Adrenal gland (tissue), 12 donors: ENCODE results near the gene ATG16L1. TPM values are rescaled to one million over a fixed set of nuclear protein-coding genes. Genes with fewer than 3 reads are reported as not detected.
A peak's percentile ranks its signal among the peaks of the same experiment; 100 is the strongest.

Source experiments
- DNase-seq, 7 donors: peaks; one replicate each; pipeline ENCODE4 v3.0.0-alpha.2; 2019 to 2020
- H3K27ac ChIP-seq, 5 donors: fragments of 200-600 bp; sonication (generic) in 4 of 5; 1 replicate in 3 of 5; 2 replicates in 2 of 5; pipeline versions ENCODE4 v1.5.1 to v1.8.0; 2016 to 2020; ENCODE audit warnings: mild to moderate bottlenecking in 1 of 5
- H3K27me3 ChIP-seq: fragments of 200-600 bp; 2 replicates; pipeline ENCODE4 v1.8.0; 2021
- H3K36me3 ChIP-seq, 2 donors: fragments of 200-600 bp; replicated peaks in 1 of 2; 1 replicate in 1 of 2; 2 replicates in 1 of 2; pipeline versions ENCODE4 v1.5.1 to v1.8.0; 2018 to 2022
- H3K4me1 ChIP-seq, 2 donors: fragments of 200-600 bp; replicated peaks in 1 of 2; 1 replicate in 1 of 2; 2 replicates in 1 of 2; pipeline versions ENCODE4 v1.5.1 to v1.8.0; 2018 to 2021
- H3K4me3 ChIP-seq, 4 donors: fragments of 200-600 bp; sonication (generic) in 3 of 4; one replicate each; pipeline ENCODE4 v1.5.1; 2016 to 2018
- H3K9me3 ChIP-seq, 3 donors: fragments of 200-600 bp; sonication (generic) in 1 of 3; replicated peaks in 1 of 3; 1 replicate in 2 of 3; 2 replicates in 1 of 3; pipeline versions ENCODE4 v1.5.1 to v1.8.0; 2016 to 2021
- CTCF ChIP-seq, 6 experiments: fragments of 450-650 bp in 4 of 6; fragments of 200-600 bp in 2 of 6; sonication (generic) in 1 of 6; IDR thresholded peaks; 1 replicate in 5 of 6; 2 replicates in 1 of 6; pipeline versions ENCODE4 v1.5.1 to v1.8.0; 2016 to 2021; ENCODE audit warnings: antibody characterized with exemption in 6 of 6, mild to moderate bottlenecking in 2 of 6, moderate library complexity in 1 of 6
- POLR2A ChIP-seq, 2 donors: fragments of 450-650 bp; IDR thresholded peaks; one replicate each; pipeline ENCODE4 v1.6.1; 2017; ENCODE audit warnings: antibody characterized with exemption in 2 of 2, mild to moderate bottlenecking in 2 of 2, moderate library complexity in 1 of 2
- WGBS, 4 donors: extraction: QIAGEN DNeasy Blood & Tissue Kit in 2 of 4; methylation state at CpG; one replicate each; pipeline versions ENCODE4 v1.1.5 to v1.1.7; 2013 to 2017; 5-methylcytosine and 5-hydroxymethylcytosine counted together
- intact Hi-C, 2 donors: fragments of 100-400 bp; cut with DNase I; formaldehyde crosslinking; loops; one replicate each; pipeline versions ENCODE4 v1.14.1 to v1.15.0; 2022 to 2023
- polyA plus RNA-seq, 3 donors: library from polyadenylated mRNA; stranded (reverse); fragments of 200-250 nt in 2 of 3; fragments of 350-450 nt in 1 of 3; fragmentation: Illumina TruSeq in 1 of 3; extraction: RNeasy Lipid Tissue Mini Kit (QIAGEN cat#74804) in 1 of 3; gene quantifications; one replicate each; pipeline ENCODE4 v1.2.3, GENCODE V29; 2013 to 2014
- total RNA-seq, 9 donors: library from RNA; depleted of rRNA in 4 of 9; stranded (reverse); fragments of >200 nt in 4 of 9; fragments of 120-200 nt in 1 of 9; fragmentation: NEBNext Ultra II Directional in 1 of 9; extraction: Animal tissue kit (Norgen Biotek cat#: 25700) in 1 of 9; gene quantifications; one replicate each; pipeline versions ENCODE4 v1.1.0 to v1.2.4, GENCODE V29; 2013 to 2023
- donor health status: healthy with polysubstance abuse.
- donor health status: Bipolar disorder and iron deficiency.
- donor health status: DM: yes; HTN: yes; CAD: no.
- donor health status: DM: no; HTN: no; CAD: no.
- donor health status: DM: no; HTN: no; CAD: no.
- donor health status: DM: yes; HTN: yes; CAD: no.

ATG16L1 gene
- total and polyA plus RNA-seq, 12 donors: 10.0 to 37.7 (median 22.1) TPM

- H3K27me3 ChIP-seq: no peaks in the 10 kb centered on the region
- TF ChIP-seq CTCF (IDR thresholded peaks at IDR 0.05) (no peak), POLR2A (IDR thresholded peaks at IDR 0.05) (no peak)
- no peak overlapping the region for H3K4me3 ChIP-seq
- WGBS, 4 donors: 85 to 92% (median 90%) methylated on average over 5 of the region's 5 CpGs
- intact Hi-C loops: no loop called here
- H3K4me1 ChIP-seq: no peaks in the 10 kb centered on the region
- no peak for DNase-seq
- H3K9me3 ChIP-seq: no peaks in the 10 kb centered on the region
- H3K36me3 ChIP-seq: peaks cover 0 to 66% of the 10 kb centered on the region in 2 donors
- no peak overlapping the region for H3K27ac ChIP-seq
These were observed 34.4 kb downstream of the ATG16L1 start for GRCh38 chr2:233285921-233286320.

GRCh38 chr2:233287871-233288270, 36.4 kb downstream of the ATG16L1 start:
- TF ChIP-seq CTCF (IDR thresholded peaks at IDR 0.05) (no peak), POLR2A (IDR thresholded peaks at IDR 0.05) (no peak)
- WGBS, 4 donors: 95 to 98% (median 97%) methylated on average over 6 of the region's 6 CpGs
- Histone ChIP-seq H3K9me3 (no peaks in the 10 kb centered on the region), H3K4me3 (no peak overlapping the region), H3K36me3 (peaks cover 0 to 71% of the 10 kb centered on the region in 2 donors), H3K27me3 (no peaks in the 10 kb centered on the region), H3K27ac (no peak overlapping the region), H3K4me1 (no peaks in the 10 kb centered on the region)
- no peak for DNase-seq
- intact Hi-C loops: no loop called here

GRCh38 chr2:233288663-233289062, 37.2 kb downstream of the ATG16L1 start:
- Histone ChIP-seq H3K36me3 (peaks cover 0 to 71% of the 10 kb centered on the region in 2 donors), H3K27ac (no peak overlapping the region), H3K4me3 (no peak overlapping the region), H3K4me1 (no peaks in the 10 kb centered on the region), H3K27me3 (no peaks in the 10 kb centered on the region), H3K9me3 (no peaks in the 10 kb centered on the region)
- WGBS, 4 donors: 69 to 83% (median 77%) methylated on average over 5 of the region's 5 CpGs
- TF ChIP-seq POLR2A (IDR thresholded peaks at IDR 0.05): no peak
- no peak for TF ChIP-seq CTCF (IDR thresholded peaks at IDR 0.05)
- no peak for DNase-seq
- intact Hi-C loops: no loop called here

GRCh38 chr2:233289648-233290047, 38.2 kb downstream of the ATG16L1 start:
- peaks cover 0 to 78% of the 10 kb centered on the region in 2 donors for H3K36me3 ChIP-seq
- no peaks in the 10 kb centered on the region for H3K4me1 ChIP-seq
- H3K9me3 ChIP-seq: no peaks in the 10 kb centered on the region
- TF ChIP-seq CTCF (IDR thresholded peaks at IDR 0.05) (no peak), POLR2A (IDR thresholded peaks at IDR 0.05) (no peak)
- no peak overlapping the region for H3K27ac ChIP-seq
- no peak overlapping the region for H3K4me3 ChIP-seq
- intact Hi-C loops: no loop called here
- H3K27me3 ChIP-seq: no peaks in the 10 kb centered on the region
- DNase-seq: peak in 1 of 7 donors; percentile 8
- 75 to 89% (median 81%) methylated on average over 8 to 12 of the region's 12 CpGs for WGBS, 4 donors
